OCI-LY1 (cell line): ENCODE results near the gene WDR89.

Experiments used
- H2AFZ ChIP-seq: fragments of 200-600 bp; sonication (generic), shearing (Covaris generic); 2 replicates; pipeline ENCODE4 v1.6.0; 2014; ENCODE audit warnings: antibody characterized with exemption, mild to moderate bottlenecking, low read length
- H3F3A ChIP-seq: fragments of 200-600 bp; sonication (generic), shearing (Covaris generic); 2 replicates; pipeline ENCODE4 v1.6.0; 2014; ENCODE audit warnings: mild to moderate bottlenecking, antibody characterized with exemption, low read length, moderate library complexity; ENCODE audit not compliant: insufficient read depth
- H3K27ac ChIP-seq: fragments of 200-600 bp; sonication (generic); 2 replicates; pipeline ENCODE4 v1.5.1; 2014; ENCODE audit warnings: low read length, mixed run types, mild to moderate bottlenecking, low read depth; ENCODE audit not compliant: poor library complexity, severe bottlenecking
- H3K27me3 ChIP-seq: fragments of 200-600 bp; sonication (generic); 2 replicates; pipeline ENCODE4 v1.6.0; 2014; ENCODE audit warnings: antibody characterized with exemption, mild to moderate bottlenecking, low read length, moderate library complexity; ENCODE audit not compliant: insufficient read depth
- H3K36me3 ChIP-seq: fragments of 200-600 bp; sonication (generic); 2 replicates; pipeline ENCODE4 v1.6.1; 2014; ENCODE audit warnings: mild to moderate bottlenecking, antibody characterized with exemption, low read length, moderate library complexity, mixed read lengths; ENCODE audit not compliant: insufficient read depth
- H3K4me1 ChIP-seq: fragments of 200-600 bp; sonication (generic); 2 replicates; pipeline ENCODE4 v1.5.1; 2014; ENCODE audit warnings: mild to moderate bottlenecking, low read length, moderate library complexity; ENCODE audit not compliant: insufficient read depth, severe bottlenecking
- H3K4me2 ChIP-seq: fragments of 200-600 bp; sonication (generic), shearing (Covaris generic); 2 replicates; pipeline ENCODE4 v1.6.1; 2014; ENCODE audit warnings: low read length
- H3K4me3 ChIP-seq: fragments of 200-600 bp; sonication (generic); 2 replicates; pipeline ENCODE4 v1.5.1; 2014; ENCODE audit warnings: low read length, low read depth, mild to moderate bottlenecking, mixed read lengths; ENCODE audit not compliant: poor library complexity, severe bottlenecking
- H3K79me2 ChIP-seq: fragments of 200-600 bp; shearing (Covaris generic); 2 replicates; pipeline ENCODE4 v1.6.1; 2016; ENCODE audit warnings: mixed run types, low read length, mixed read lengths; ENCODE audit not compliant: insufficient read depth
- H3K9ac ChIP-seq: fragments of 200-600 bp; sonication (generic), shearing (Covaris generic); 2 replicates; pipeline ENCODE4 v1.6.1; 2014; ENCODE audit warnings: mild to moderate bottlenecking, low read length, mixed read lengths
- H3K9me2 ChIP-seq: fragments of 200-600 bp; sonication (generic), shearing (Covaris generic); 2 replicates; pipeline ENCODE4 v1.6.1; 2014; ENCODE audit warnings: low read depth, mild to moderate bottlenecking, low read length, mixed read lengths
- H3K9me3 ChIP-seq: fragments of 200-600 bp; shearing (Covaris generic); 2 replicates; pipeline ENCODE4 v1.6.1; 2014; ENCODE audit warnings: low read length, mixed read lengths
- H4K20me1 ChIP-seq: fragments of 200-600 bp; sonication (generic), shearing (Covaris generic); 2 replicates; pipeline ENCODE4 v1.6.0; 2016; ENCODE audit warnings: mild to moderate bottlenecking, low read length; ENCODE audit not compliant: insufficient read depth
- EZH2 ChIP-seq: fragments of 200-600 bp; sonication (generic), shearing (Covaris generic); IDR thresholded peaks from 2 replicates; pipeline ENCODE4 v1.8.0; 2017; ENCODE audit warnings: borderline replicate concordance, mixed run types, mild to moderate bottlenecking, antibody characterized with exemption, low read length, moderate library complexity, mixed read lengths
- TF ChIP-seq, protein P1 (sequence below): fragments of 200-600 bp; sonication (generic), shearing (Covaris generic); IDR thresholded peaks from 2 replicates; pipeline ENCODE4 v1.5.1; 2017; ENCODE audit warnings: mild to moderate bottlenecking, antibody characterized with exemption, low read length, moderate library complexity, mixed read lengths

Gene WDR89

DNA sequence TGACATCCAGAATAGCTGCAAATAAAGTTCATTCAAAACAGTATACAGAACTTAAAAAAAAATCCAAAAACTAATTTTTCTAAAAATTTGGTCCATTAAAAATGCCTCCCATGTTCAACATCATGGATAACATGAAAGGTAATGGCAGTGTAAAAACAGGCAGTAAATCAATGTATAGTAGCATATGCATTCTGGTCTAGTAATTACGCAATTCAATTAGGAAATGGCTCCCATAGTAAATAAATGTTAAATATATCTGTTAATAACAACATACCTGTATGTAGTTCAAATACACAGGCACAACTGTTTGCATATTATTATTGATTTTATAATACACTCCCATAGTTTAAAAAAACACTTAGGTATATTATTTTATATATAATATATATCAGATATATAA is 43.7 kb upstream of the WDR89 start:
- TF ChIP-seq EZH2 = no peak
- TF ChIP-seq, protein P1, sequence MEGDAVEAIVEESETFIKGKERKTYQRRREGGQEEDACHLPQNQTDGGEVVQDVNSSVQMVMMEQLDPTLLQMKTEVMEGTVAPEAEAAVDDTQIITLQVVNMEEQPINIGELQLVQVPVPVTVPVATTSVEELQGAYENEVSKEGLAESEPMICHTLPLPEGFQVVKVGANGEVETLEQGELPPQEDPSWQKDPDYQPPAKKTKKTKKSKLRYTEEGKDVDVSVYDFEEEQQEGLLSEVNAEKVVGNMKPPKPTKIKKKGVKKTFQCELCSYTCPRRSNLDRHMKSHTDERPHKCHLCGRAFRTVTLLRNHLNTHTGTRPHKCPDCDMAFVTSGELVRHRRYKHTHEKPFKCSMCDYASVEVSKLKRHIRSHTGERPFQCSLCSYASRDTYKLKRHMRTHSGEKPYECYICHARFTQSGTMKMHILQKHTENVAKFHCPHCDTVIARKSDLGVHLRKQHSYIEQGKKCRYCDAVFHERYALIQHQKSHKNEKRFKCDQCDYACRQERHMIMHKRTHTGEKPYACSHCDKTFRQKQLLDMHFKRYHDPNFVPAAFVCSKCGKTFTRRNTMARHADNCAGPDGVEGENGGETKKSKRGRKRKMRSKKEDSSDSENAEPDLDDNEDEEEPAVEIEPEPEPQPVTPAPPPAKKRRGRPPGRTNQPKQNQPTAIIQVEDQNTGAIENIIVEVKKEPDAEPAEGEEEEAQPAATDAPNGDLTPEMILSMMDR = no peak
- no peaks in the 10 kb centered on the region for H3K4me1 ChIP-seq
- H3K9me2 ChIP-seq = no peaks in the 10 kb centered on the region
- H3K9ac ChIP-seq = no peak overlapping the region
- H3K9me3 ChIP-seq = no peaks in the 10 kb centered on the region
- no peak overlapping the region for H3K4me3 ChIP-seq
- H3K36me3 ChIP-seq = peaks cover 53% of the 10 kb centered on the region
- H3K27ac ChIP-seq = no peak overlapping the region
- H3F3A ChIP-seq = no peaks in the 10 kb centered on the region
- no peaks in the 10 kb centered on the region for H3K27me3 ChIP-seq
- H4K20me1 ChIP-seq = no peaks in the 10 kb centered on the region
- no peak overlapping the region for H3K4me2 ChIP-seq
- H3K79me2 ChIP-seq = no peaks in the 10 kb centered on the region
- no peak overlapping the region for H2AFZ ChIP-seq

DNA sequence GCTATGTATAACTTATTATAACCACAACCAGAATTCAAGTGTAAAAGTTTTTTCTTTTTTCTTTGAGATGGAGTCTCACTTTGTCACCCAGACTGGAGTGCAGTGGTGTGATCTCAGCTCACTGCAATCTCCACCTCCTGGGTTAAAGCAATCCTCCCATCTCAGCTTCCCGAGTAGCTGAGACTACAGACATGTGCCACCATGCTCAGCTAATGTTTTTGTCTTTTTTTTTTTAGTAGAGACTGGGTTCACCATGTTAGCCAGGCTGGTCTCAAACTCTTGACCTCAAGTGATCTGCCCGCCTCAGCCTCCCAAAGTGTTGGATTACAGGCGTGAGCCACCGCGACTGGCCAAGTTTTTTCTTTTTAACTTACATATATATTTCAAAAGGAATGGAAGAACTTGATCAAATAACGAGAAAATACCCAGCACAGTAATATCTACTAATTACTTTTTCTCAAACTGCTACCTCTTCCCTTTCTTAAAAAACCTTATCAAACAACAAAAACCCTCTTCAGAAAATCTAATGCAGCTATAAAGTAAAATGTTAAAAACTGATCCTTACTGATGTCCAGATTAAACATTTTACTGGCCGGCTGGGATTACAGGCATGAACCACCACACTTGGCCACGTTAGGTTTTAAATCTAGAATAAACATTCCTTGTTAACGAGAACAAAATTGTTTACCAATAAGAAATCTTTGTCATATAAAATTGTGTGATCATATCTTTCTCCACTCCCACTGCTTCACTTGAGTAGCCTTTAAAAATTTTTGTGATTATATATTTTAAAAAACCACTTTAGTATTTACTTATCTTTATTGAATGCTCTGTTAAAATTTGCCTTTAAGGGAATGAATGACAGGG is 41.3 kb upstream of the WDR89 start:
- no peaks in the 10 kb centered on the region for H3K27me3 ChIP-seq
- H3F3A ChIP-seq = no peaks in the 10 kb centered on the region
- H3K27ac ChIP-seq = no peak overlapping the region
- no peaks in the 10 kb centered on the region for H4K20me1 ChIP-seq
- no peaks in the 10 kb centered on the region for H3K9me2 ChIP-seq
- no peaks in the 10 kb centered on the region for H3K4me1 ChIP-seq
- H3K36me3 ChIP-seq = peaks cover 62% of the 10 kb centered on the region
- no peak overlapping the region for H3K4me2 ChIP-seq
- no peaks in the 10 kb centered on the region for H3K9me3 ChIP-seq
- H3K9ac ChIP-seq = no peak overlapping the region
- no peak overlapping the region for H3K4me3 ChIP-seq
- H3K79me2 ChIP-seq = no peaks in the 10 kb centered on the region
- no peak overlapping the region for H2AFZ ChIP-seq
- no peak for TF ChIP-seq EZH2
- TF ChIP-seq, protein P1 = no peak

DNA sequence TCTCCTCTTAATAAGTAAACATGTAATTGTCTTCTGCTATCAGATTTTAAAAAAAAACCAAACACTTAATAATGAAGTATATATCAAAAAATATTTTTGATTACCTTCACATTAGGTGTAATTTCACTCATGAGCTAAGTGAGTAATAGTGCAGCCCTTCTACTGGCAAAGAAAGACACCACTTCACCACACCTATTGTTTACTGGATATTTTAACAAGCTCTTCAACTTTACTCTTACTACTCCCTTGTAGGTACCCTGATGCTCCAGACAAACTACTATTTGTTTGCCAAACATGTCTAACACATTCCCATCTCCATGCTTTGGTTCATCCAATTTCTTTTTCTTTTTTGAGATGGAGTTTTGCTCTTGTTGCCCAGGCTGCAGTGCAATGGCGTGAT is 36.9 kb upstream of the WDR89 start:
- Histone ChIP-seq H3K36me3 (peaks cover 48% of the 10 kb centered on the region), H3K4me2 (no peak overlapping the region), H3F3A (no peaks in the 10 kb centered on the region), H3K27ac (no peak overlapping the region), H3K27me3 (no peaks in the 10 kb centered on the region), H3K4me3 (no peak overlapping the region), H3K9me3 (no peaks in the 10 kb centered on the region), H3K9ac (no peak overlapping the region), H3K9me2 (no peaks in the 10 kb centered on the region), H4K20me1 (no peaks in the 10 kb centered on the region), H3K4me1 (no peaks in the 10 kb centered on the region), H2AFZ (no peak overlapping the region), H3K79me2 (no peaks in the 10 kb centered on the region)
- TF ChIP-seq EZH2 = no peak
- TF ChIP-seq, protein P1 = no peak
